Hepatocyte (in vitro differentiated cells): Measurements from ENCODE around the gene VPS18. TPM values are rescaled to one million over a fixed set of nuclear protein-coding genes. Genes with fewer than 3 reads are reported as not detected.
A peak's percentile ranks its signal among the peaks of the same experiment; 100 is the strongest.

Experiments used
- DNase-seq: peaks from one replicate; pipeline ENCODE4 v3.0.0-alpha.2; 2016; ENCODE audit warnings: low spot score
- H2AFZ ChIP-seq: fragments of 200-600 bp; sonication (generic); 2 replicates; pipeline ENCODE4 v1.6.0; 2016; ENCODE audit warnings: antibody characterized with exemption, mild to moderate bottlenecking
- H3K27ac ChIP-seq: fragments of 200-600 bp; sonication (generic); 2 replicates; pipeline ENCODE4 v1.5.1; 2016; ENCODE audit warnings: mild to moderate bottlenecking
- H3K27me3 ChIP-seq: fragments of 200-600 bp; sonication (generic); 2 replicates; pipeline ENCODE4 v1.6.1; 2016
- H3K36me3 ChIP-seq: fragments of 200-600 bp; sonication (generic); replicated peaks from 2 replicates; pipeline ENCODE4 v1.5.1; 2016; ENCODE audit warnings: low read depth; ENCODE audit not compliant: insufficient read depth
- H3K4me1 ChIP-seq: fragments of 200-600 bp; sonication (generic); 2 replicates; pipeline ENCODE4 v1.5.1; 2016; ENCODE audit warnings: mild to moderate bottlenecking, moderate library complexity; ENCODE audit not compliant: insufficient read depth
- H3K4me2 ChIP-seq: fragments of 200-600 bp; sonication (generic); 2 replicates; pipeline ENCODE4 v1.6.0; 2016
- H3K4me3 ChIP-seq: fragments of 200-600 bp; sonication (generic); 2 replicates; pipeline ENCODE4 v1.5.1; 2016; ENCODE audit warnings: mild to moderate bottlenecking
- H3K79me2 ChIP-seq: fragments of 200-600 bp; sonication (generic); 2 replicates; pipeline ENCODE4 v1.6.0; 2017; ENCODE audit warnings: mild to moderate bottlenecking
- H3K9me2 ChIP-seq: fragments of 200-600 bp; sonication (generic); replicated peaks from 2 replicates; pipeline ENCODE4 v1.6.0; 2017; ENCODE audit warnings: mild to moderate bottlenecking; ENCODE audit not compliant: insufficient read depth
- H3K9me3 ChIP-seq: fragments of 200-600 bp; sonication (generic); 2 replicates; pipeline ENCODE4 v1.5.1; 2016; ENCODE audit warnings: low read depth, mild to moderate bottlenecking
- H4K20me1 ChIP-seq: fragments of 200-600 bp; sonication (generic); 2 replicates; pipeline ENCODE4 v1.6.0; 2016; ENCODE audit warnings: mild to moderate bottlenecking; ENCODE audit not compliant: insufficient read depth, poor library complexity, severe bottlenecking
- EZH2 ChIP-seq: fragments of 200-600 bp; sonication (generic); IDR thresholded peaks from 2 replicates; pipeline ENCODE4 v1.6.1; 2016; ENCODE audit warnings: antibody characterized with exemption, mild to moderate bottlenecking, borderline replicate concordance
- EZH2phosphoT487 ChIP-seq: fragments of 200-600 bp; sonication (generic); IDR thresholded peaks from one replicate; pipeline ENCODE4 v1.6.1; 2018; ENCODE audit warnings: antibody characterized with exemption, mild to moderate bottlenecking, low read depth, moderate library complexity; ENCODE audit not compliant: unreplicated experiment, severe bottlenecking
- WGBS: methylation state at CpG from one replicate; pipeline ENCODE4 v1.1.6; 2016; ENCODE audit warnings: low lambda C conversion rate; ENCODE audit errors: missing lambda C conversion rate; 5-methylcytosine and 5-hydroxymethylcytosine counted together
- polyA plus RNA-seq: library from polyadenylated mRNA; unstranded; fragments of >200 nt; fragmentation: Nextera tagmentation; extraction: Ambion mirVana; gene quantifications from 2 replicates; pipeline ENCODE4 v1.2.1, GENCODE V29; 2016
- total RNA-seq: library from RNA; depleted of rRNA; stranded (reverse); fragments of >200 nt; gene quantifications from 2 replicates; pipeline ENCODE4 v1.2.3, GENCODE V29; 2014
- TF ChIP-seq, protein P1 (sequence below): fragments of 200-600 bp; sonication (generic); IDR thresholded peaks from 2 replicates; pipeline ENCODE4 v1.5.1; 2016; ENCODE audit warnings: antibody characterized with exemption, mild to moderate bottlenecking; ENCODE audit not compliant: poor library complexity

The VPS18 gene
- total and polyA plus RNA-seq, 2 experiments from 2014 or later, result 38.3 to 40.3 TPM

GRCh38 chr15:40875991-40876730 lies 18.1 kb upstream of the VPS18 start:
- Histone ChIP-seq H2AFZ (no peak overlapping the region), H4K20me1 (no peaks in the 10 kb centered on the region), H3K4me3 (no peak overlapping the region), H3K36me3 (no peaks in the 10 kb centered on the region), H3K79me2 (no peaks in the 10 kb centered on the region), H3K9me3 (no peaks in the 10 kb centered on the region), H3K27me3 (no peaks in the 10 kb centered on the region), H3K9me2 (no peaks in the 10 kb centered on the region), H3K4me1 (no peaks in the 10 kb centered on the region), H3K4me2 (no peak overlapping the region), H3K27ac (no peak overlapping the region)
- DNase-seq, result no peak
- 75% methylated on average over 6 of the region's 6 CpGs for WGBS
- TF ChIP-seq, protein P1, sequence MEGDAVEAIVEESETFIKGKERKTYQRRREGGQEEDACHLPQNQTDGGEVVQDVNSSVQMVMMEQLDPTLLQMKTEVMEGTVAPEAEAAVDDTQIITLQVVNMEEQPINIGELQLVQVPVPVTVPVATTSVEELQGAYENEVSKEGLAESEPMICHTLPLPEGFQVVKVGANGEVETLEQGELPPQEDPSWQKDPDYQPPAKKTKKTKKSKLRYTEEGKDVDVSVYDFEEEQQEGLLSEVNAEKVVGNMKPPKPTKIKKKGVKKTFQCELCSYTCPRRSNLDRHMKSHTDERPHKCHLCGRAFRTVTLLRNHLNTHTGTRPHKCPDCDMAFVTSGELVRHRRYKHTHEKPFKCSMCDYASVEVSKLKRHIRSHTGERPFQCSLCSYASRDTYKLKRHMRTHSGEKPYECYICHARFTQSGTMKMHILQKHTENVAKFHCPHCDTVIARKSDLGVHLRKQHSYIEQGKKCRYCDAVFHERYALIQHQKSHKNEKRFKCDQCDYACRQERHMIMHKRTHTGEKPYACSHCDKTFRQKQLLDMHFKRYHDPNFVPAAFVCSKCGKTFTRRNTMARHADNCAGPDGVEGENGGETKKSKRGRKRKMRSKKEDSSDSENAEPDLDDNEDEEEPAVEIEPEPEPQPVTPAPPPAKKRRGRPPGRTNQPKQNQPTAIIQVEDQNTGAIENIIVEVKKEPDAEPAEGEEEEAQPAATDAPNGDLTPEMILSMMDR, result no peak
- TF ChIP-seq EZH2, result no peak
- no peak for TF ChIP-seq EZH2phosphoT487

GRCh38 chr15:40877694-40878093 lies 16.6 kb upstream of the VPS18 start:
- no peak for DNase-seq
- H3K4me1 ChIP-seq, result no peaks in the 10 kb centered on the region
- no peaks in the 10 kb centered on the region for H4K20me1 ChIP-seq
- TF ChIP-seq EZH2phosphoT487, result no peak
- TF ChIP-seq, protein P1, result no peak
- TF ChIP-seq EZH2, result no peak
- no peak overlapping the region for H2AFZ ChIP-seq
- H3K79me2 ChIP-seq, result no peaks in the 10 kb centered on the region
- WGBS, result 77% methylated on average over 2 of the region's 2 CpGs
- H3K36me3 ChIP-seq, result no peaks in the 10 kb centered on the region
- H3K27me3 ChIP-seq, result no peaks in the 10 kb centered on the region
- no peak overlapping the region for H3K27ac ChIP-seq
- no peaks in the 10 kb centered on the region for H3K9me2 ChIP-seq
- H3K4me2 ChIP-seq, result no peak overlapping the region
- H3K4me3 ChIP-seq, result no peak overlapping the region
- H3K9me3 ChIP-seq, result no peaks in the 10 kb centered on the region

- Histone ChIP-seq H3K27me3 (no peaks in the 10 kb centered on the region), H3K9me3 (no peaks in the 10 kb centered on the region), H3K4me1 (no peaks in the 10 kb centered on the region), H2AFZ (no peak overlapping the region), H3K4me2 (no peak overlapping the region), H3K9me2 (no peaks in the 10 kb centered on the region), H3K36me3 (no peaks in the 10 kb centered on the region), H4K20me1 (no peaks in the 10 kb centered on the region), H3K4me3 (no peak overlapping the region), H3K79me2 (no peaks in the 10 kb centered on the region), H3K27ac (peak overlapping the region; percentile 35)
- TF ChIP-seq EZH2phosphoT487, result no peak
- TF ChIP-seq, protein P1, result no peak
- TF ChIP-seq EZH2, result no peak
- peak; percentile 63 for DNase-seq
- 74% methylated on average over 1 of the region's 1 CpG for WGBS
Observed at GRCh38 chr15:40878785-40879184, 15.5 kb upstream of the VPS18 start.
